Calu3 (cell line): ENCODE data around the gene UGT1A9. TPM values are rescaled to one million over a fixed set of nuclear protein-coding genes. Genes with fewer than 3 reads are reported as not detected.
"Not testable (repeated sequence)": the region's sequence is repeated elsewhere in the genome, so short reads cannot be mapped to it uniquely, and the experiment has no call there.

ENCODE experiments used
- BruUV-seq: library from RNA; stranded (reverse); fragments of 400-500 nt; replicated peaks from 2 replicates; lab custom pipeline; 2021; lab: Mats Ljungman, UMichigan
- CTCF ChIA-PET: fragments of 300-600 bp; sonication (Branson Sonifier 250); formaldehyde crosslinking; loops from one replicate; lab custom pipeline; 2022; ENCODE audit warnings: antibody characterized with exemption; lab: Charles Lee
- DNase-seq: peaks from one replicate; pipeline ENCODE4 v3.0.0; 2022
- H3K27ac Mint-ChIP-seq: one replicate; pipeline ENCODE4 v1.8.0; 2022; ENCODE audit warnings: mixed read lengths; ENCODE audit not compliant: unreplicated experiment
- H3K27me3 Mint-ChIP-seq: one replicate; pipeline ENCODE4 v1.8.0; 2022; ENCODE audit warnings: mixed read lengths; ENCODE audit not compliant: unreplicated experiment
- H3K36me3 Mint-ChIP-seq: one replicate; pipeline ENCODE4 v1.8.0; 2022; ENCODE audit warnings: mild to moderate bottlenecking, moderate library complexity, mixed read lengths; ENCODE audit not compliant: insufficient read depth, unreplicated experiment
- H3K4me1 Mint-ChIP-seq: one replicate; pipeline ENCODE4 v1.8.0; 2022; ENCODE audit warnings: mild to moderate bottlenecking, low read depth, mixed read lengths; ENCODE audit not compliant: unreplicated experiment
- H3K4me3 Mint-ChIP-seq: one replicate; pipeline ENCODE4 v1.8.0; 2022; ENCODE audit warnings: mild to moderate bottlenecking, low read depth, moderate library complexity, mixed read lengths; ENCODE audit not compliant: unreplicated experiment
- H3K9me3 Mint-ChIP-seq: one replicate; pipeline ENCODE4 v1.8.0; 2022; ENCODE audit warnings: low read depth, mixed read lengths; ENCODE audit not compliant: unreplicated experiment
- intact Hi-C: fragments of 100-400 bp; cut with micrococcal nuclease; formaldehyde crosslinking; loops from one replicate; pipeline ENCODE4 v1.10.0; 2022; ENCODE audit not compliant: unreplicated experiment
- total RNA-seq: library from RNA; stranded (reverse); gene quantifications from 2 replicates; pipeline ENCODE4 v1.2.3, GENCODE V29; 2022
- TF ChIP-seq, protein P1 (sequence below): fragments of 200-600 bp; IDR thresholded peaks from one replicate; pipeline ENCODE4 v1.8.0; 2022; ENCODE audit warnings: antibody characterized with exemption; ENCODE audit not compliant: unreplicated experiment

UGT1A9 gene
- total RNA-seq, 1 experiment from 2014 or later, result 4.3 TPM

DNA sequence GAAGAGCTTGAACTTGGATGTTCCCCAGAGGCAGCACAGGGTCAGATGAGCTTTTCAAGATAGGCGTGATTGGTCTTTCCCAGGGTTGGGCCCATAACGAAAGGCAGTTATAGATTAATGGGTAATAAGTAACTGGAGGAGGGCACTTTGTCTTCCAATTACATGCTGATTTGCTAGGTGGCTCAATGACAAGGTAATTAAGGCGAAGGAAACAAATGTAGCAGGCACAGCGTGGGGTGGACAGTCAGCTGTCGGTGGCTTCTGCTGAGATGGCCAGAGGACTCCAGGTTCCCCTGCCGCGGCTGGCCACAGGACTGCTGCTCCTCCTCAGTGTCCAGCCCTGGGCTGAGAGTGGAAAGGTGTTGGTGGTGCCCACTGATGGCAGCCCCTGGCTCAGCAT is 46.9 kb downstream of the UGT1A9 start, which contains the start of gene UGT1A4:
Gene UGT1A4 (plus strand): TSS at position 185 of the 400 bp plus-strand sequence. CDS start 85 bp downstream, at position 270.
- H3K4me1 Mint-ChIP-seq, result peaks cover 16% of the 10 kb centered on the region

DNA sequence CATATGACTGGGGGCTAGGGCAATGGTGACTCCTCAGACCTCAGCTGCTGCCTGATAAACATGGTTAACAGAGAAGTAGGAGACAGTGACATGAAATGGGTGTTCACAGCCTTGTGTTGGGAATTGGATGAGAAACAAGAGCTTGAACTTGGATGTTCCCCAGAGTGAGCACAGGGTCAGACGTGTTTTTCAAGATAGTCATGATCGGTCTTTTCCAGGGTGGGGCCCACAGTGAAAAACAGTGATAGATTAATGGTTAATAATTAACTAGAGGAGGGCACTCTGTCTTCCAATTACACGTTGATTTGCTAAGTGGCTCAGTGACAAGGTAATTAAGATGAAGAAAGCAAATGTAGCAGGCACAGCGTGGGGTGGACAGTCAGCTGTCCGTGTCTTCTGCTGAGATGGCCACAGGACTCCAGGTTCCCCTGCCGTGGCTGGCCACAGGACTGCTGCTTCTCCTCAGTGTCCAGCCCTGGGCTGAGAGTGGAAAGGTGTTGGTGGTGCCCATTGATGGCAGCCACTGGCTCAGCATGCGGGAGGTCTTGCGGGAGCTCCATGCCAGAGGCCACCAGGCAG is 57.1 kb downstream of the UGT1A9 start, which contains the start of gene UGT1A3:
Gene UGT1A3 (plus strand): TSS at position 320 of the 579 bp plus-strand sequence. CDS start 85 bp downstream, at position 405.
- CTCF ChIA-PET, result no interaction called here
- Mint-ChIP-seq H3K4me1 (peaks cover 37% of the 10 kb centered on the region), H3K9me3 (peaks cover 3% of the 10 kb centered on the region), H3K27me3 (no peaks in the 10 kb centered on the region), H3K4me3 (no peak within 1 kb of the TSS), H3K27ac (peak within 1 kb of the TSS; percentile 66), H3K36me3 (peaks cover 23% of the 10 kb centered on the region)
- no TSS peak for BruUV-seq
- intact Hi-C loops, result loop anchor here (2.0 kb wide), 1 partner anchor 38 kb away; no protein-coding TSS in a partner anchor
- DNase-seq, result peak; percentile 8
- TF ChIP-seq, protein P1, sequence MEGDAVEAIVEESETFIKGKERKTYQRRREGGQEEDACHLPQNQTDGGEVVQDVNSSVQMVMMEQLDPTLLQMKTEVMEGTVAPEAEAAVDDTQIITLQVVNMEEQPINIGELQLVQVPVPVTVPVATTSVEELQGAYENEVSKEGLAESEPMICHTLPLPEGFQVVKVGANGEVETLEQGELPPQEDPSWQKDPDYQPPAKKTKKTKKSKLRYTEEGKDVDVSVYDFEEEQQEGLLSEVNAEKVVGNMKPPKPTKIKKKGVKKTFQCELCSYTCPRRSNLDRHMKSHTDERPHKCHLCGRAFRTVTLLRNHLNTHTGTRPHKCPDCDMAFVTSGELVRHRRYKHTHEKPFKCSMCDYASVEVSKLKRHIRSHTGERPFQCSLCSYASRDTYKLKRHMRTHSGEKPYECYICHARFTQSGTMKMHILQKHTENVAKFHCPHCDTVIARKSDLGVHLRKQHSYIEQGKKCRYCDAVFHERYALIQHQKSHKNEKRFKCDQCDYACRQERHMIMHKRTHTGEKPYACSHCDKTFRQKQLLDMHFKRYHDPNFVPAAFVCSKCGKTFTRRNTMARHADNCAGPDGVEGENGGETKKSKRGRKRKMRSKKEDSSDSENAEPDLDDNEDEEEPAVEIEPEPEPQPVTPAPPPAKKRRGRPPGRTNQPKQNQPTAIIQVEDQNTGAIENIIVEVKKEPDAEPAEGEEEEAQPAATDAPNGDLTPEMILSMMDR, result no peak

More for the DNA sequence above, 46.9 kb downstream of the UGT1A9 start, which contains the start of gene UGT1A4:
- H3K27ac Mint-ChIP-seq, result peak within 1 kb of the TSS; percentile 15
- no peaks in the 10 kb centered on the region for H3K9me3 Mint-ChIP-seq
- intact Hi-C loops, result no loop called here
- no peak for DNase-seq
- H3K27me3 Mint-ChIP-seq, result no peaks in the 10 kb centered on the region
- TF ChIP-seq, protein P1, result no peak
- BruUV-seq, result no TSS peak
- CTCF ChIA-PET, result no interaction called here
- peaks cover 39% of the 10 kb centered on the region for H3K36me3 Mint-ChIP-seq
- no peak within 1 kb of the TSS for H3K4me3 Mint-ChIP-seq

DNA sequence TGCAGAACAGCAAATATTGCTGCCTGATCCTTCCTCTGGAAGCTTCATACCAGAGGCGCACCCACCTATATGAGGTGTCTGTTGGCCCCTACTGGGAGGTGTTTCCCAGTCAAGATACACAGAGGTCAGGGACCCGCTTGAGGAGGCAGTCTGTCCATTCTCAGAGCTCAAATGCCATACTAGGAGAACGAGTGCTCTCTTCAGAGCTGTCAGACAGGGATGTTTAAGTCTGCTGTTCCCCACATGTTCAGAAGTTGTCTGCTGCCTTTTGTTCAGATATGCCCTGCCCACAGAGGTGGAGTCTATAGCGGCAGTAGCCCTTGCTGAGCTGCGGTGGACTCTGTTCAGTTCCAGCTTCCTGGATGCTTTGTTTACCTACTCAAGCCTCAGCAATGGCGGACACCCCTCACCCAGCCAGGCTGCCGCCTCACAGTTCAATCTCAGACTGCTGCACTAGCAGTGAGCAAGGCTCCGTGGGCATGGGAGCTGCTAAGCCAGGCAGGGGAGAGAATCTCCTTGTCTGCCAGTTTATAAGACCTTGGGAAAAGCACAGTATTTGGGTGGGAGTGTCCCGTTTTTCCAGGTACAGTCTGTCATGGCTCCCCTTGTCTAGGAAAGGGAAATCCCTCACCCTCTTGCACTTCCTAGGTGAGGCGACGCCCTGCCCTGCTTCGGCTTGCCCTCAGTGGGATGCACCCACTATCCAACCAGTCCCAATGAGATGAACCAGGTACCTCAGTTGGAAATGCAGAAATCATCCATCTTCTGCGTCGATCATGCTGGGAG is 65.4 kb downstream of the UGT1A9 start:
- H3K9me3 Mint-ChIP-seq, result peaks cover 13% of the 10 kb centered on the region
- H3K27me3 Mint-ChIP-seq, H3K27ac Mint-ChIP-seq, H3K4me3 Mint-ChIP-seq, BruUV-seq, DNase-seq, CTCF ChIA-PET, intact Hi-C loops: not testable (repeated sequence)
- peaks cover 16% of the 10 kb centered on the region for H3K36me3 Mint-ChIP-seq
- peaks cover 44% of the 10 kb centered on the region for H3K4me1 Mint-ChIP-seq

DNA sequence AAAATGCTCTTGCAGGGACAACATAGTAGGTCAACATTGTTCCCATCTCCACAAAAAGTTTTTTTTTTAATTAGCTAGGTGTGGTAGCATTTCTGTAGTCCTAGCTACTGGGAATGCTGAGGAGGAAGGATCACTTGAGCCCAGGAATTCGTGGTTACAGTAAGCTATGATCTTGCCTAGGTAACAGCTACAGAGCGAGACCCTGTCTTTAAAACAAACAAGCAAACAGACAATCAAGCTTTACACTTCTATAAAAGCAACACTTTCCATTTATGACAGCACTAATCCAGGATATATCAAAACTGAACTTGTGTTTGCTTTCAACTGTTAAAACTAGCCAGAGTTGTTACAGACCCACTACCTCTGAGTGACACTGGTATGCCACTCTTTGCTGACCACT is 69.2 kb downstream of the UGT1A9 start:
- Mint-ChIP-seq H3K9me3 (peaks cover 13% of the 10 kb centered on the region), H3K27ac (no peak overlapping the region), H3K4me3 (no peak overlapping the region), H3K4me1 (peaks cover 23% of the 10 kb centered on the region), H3K27me3 (no peaks in the 10 kb centered on the region), H3K36me3 (peaks cover 21% of the 10 kb centered on the region)
- intact Hi-C loops, result no loop called here
- DNase-seq, result no peak
- TF ChIP-seq, protein P1, result no peak
- no TSS peak for BruUV-seq
- CTCF ChIA-PET, result no interaction called here
